Endothelial cell of umbilical vein (primary cell): ENCODE data around the gene GLDN. TPM values are rescaled to one million over a fixed set of nuclear protein-coding genes. Genes with fewer than 3 reads are reported as not detected.

Experiments
- BruUV-seq: library from RNA; stranded (reverse); fragments of 400-500 nt; replicated peaks from 2 replicates; lab custom pipeline; 2021; lab: Mats Ljungman, UMichigan
- CTCF ChIA-PET: fragments of 300-600, 350-600 bp; sonication (Branson Sonifier 250); formaldehyde crosslinking; loops from one replicate; lab custom pipeline; 2021; ENCODE audit warnings: antibody characterized with exemption, inconsistent platforms; lab: Charles Lee
- POLR2A ChIA-PET: fragments of 300-600, 350-600 bp; sonication (Branson Sonifier 250); formaldehyde crosslinking; loops from one replicate; lab custom pipeline; 2021; ENCODE audit warnings: antibody characterized with exemption, inconsistent platforms; lab: Charles Lee
- DNase-seq: peaks from one replicate; pipeline ENCODE4 v3.0.0-alpha.2; 2011; ENCODE audit warnings: low read depth, low spot score
- FAIRE-seq: peaks from 2 replicates; lab custom pipeline; 2011; peaks lifted over from hg19 to GRCh38; lab: Jason Lieb, UNC
- H2AFZ ChIP-seq: 2 replicates; pipeline ENCODE4 v1.6.0; 2012; ENCODE audit warnings: low read depth, low read length, control low read depth, inconsistent platforms
- H3K27ac ChIP-seq: 2 replicates; pipeline ENCODE4 v1.5.1; 2011; ENCODE audit warnings: low read depth, mild to moderate bottlenecking, control low read depth, low read length, moderate library complexity; ENCODE audit not compliant: insufficient read depth
- H3K27me3 ChIP-seq, 2 experiments: 2 replicates each; pipeline versions ENCODE4 v1.6.0 to v1.6.1; 2011; ENCODE audit warnings: low read length in 2 of 2, mixed read lengths in 1 of 2; ENCODE audit not compliant: control insufficient read depth in 2 of 2, insufficient read depth in 2 of 2
- H3K36me3 ChIP-seq, 2 experiments: 2 replicates in 1 of 2; 3 replicates in 1 of 2; pipeline ENCODE4 v1.5.1; 2011; ENCODE audit warnings: low read length in 2 of 2, mild to moderate bottlenecking in 1 of 2, moderate library complexity in 1 of 2; ENCODE audit not compliant: control insufficient read depth in 2 of 2, insufficient read depth in 2 of 2; ENCODE audit errors: extremely low read depth in 1 of 2
- H3K4me1 ChIP-seq: 3 replicates; pipeline ENCODE4 v1.5.1; 2011; ENCODE audit warnings: mild to moderate bottlenecking, low read length; ENCODE audit not compliant: control insufficient read depth, insufficient read depth; ENCODE audit errors: extremely low read depth
- H3K4me2 ChIP-seq: 2 replicates; pipeline ENCODE4 v1.6.1; 2011; ENCODE audit warnings: low read length, control low read depth, mixed read lengths; ENCODE audit not compliant: insufficient read depth
- H3K4me3 ChIP-seq, 3 experiments: fragments of 200-600 bp in 1 of 3; sonication (generic), shearing (Covaris generic) in 1 of 3; replicated peaks in 1 of 3; 2 replicates each; pipeline ENCODE4 v1.5.1; 2011 to 2016; ENCODE audit warnings: control low read depth in 3 of 3, low read length in 3 of 3, mild to moderate bottlenecking in 2 of 3, inconsistent platforms in 1 of 3, low read depth in 1 of 3, moderate library complexity in 1 of 3; ENCODE audit not compliant: insufficient read depth in 1 of 3
- H3K79me2 ChIP-seq: 2 replicates; pipeline ENCODE4 v1.6.0; 2012; ENCODE audit warnings: low read length, inconsistent platforms; ENCODE audit not compliant: control insufficient read depth, insufficient read depth
- H3K9ac ChIP-seq: replicated peaks from 2 replicates; pipeline ENCODE3; 2011; ENCODE audit warnings: low read length, control low read depth; ENCODE audit not compliant: insufficient read depth; ENCODE audit errors: extremely low read depth
- H3K9me1 ChIP-seq: replicated peaks from 3 replicates; pipeline ENCODE4 v1.6.0; 2011; ENCODE audit warnings: mild to moderate bottlenecking, low read length; ENCODE audit not compliant: control insufficient read depth, insufficient read depth; ENCODE audit errors: extremely low read depth
- H3K9me3 ChIP-seq: replicated peaks from 2 replicates; pipeline ENCODE4 v1.5.1; 2012; ENCODE audit warnings: low read length, inconsistent platforms; ENCODE audit not compliant: control insufficient read depth, insufficient read depth
- H4K20me1 ChIP-seq: replicated peaks from 2 replicates; pipeline ENCODE3; 2011; ENCODE audit warnings: mild to moderate bottlenecking, low read length; ENCODE audit not compliant: control insufficient read depth, insufficient read depth; ENCODE audit errors: extremely low read depth
- CTCF ChIP-seq, 2 donors: IDR thresholded peaks; 1 replicate in 1 of 2; 2 replicates in 1 of 2; pipeline ENCODE4 v1.5.1; 2011; ENCODE audit warnings: low read length in 2 of 2, mild to moderate bottlenecking in 2 of 2, moderate library complexity in 2 of 2, control low read depth in 1 of 2, inconsistent platforms in 1 of 2, low read depth in 1 of 2; ENCODE audit not compliant: insufficient read depth in 1 of 2; ENCODE audit errors: extremely low read depth in 1 of 2
- EZH2 ChIP-seq: IDR thresholded peaks from 2 replicates; pipeline ENCODE4 v1.6.1; 2012; ENCODE audit warnings: borderline replicate concordance, low read depth, mild to moderate bottlenecking, moderate library complexity, low read length, inconsistent platforms; ENCODE audit not compliant: severe bottlenecking
- FOS ChIP-seq: IDR thresholded peaks from 2 replicates; pipeline ENCODE4 v1.6.1; 2011; ENCODE audit warnings: mild to moderate bottlenecking, low read length, moderate library complexity, borderline replicate concordance; ENCODE audit not compliant: insufficient read depth
- GATA2 ChIP-seq: IDR thresholded peaks from 2 replicates; pipeline ENCODE4 v1.7.0; 2011; ENCODE audit warnings: low read depth, mild to moderate bottlenecking, moderate library complexity, mixed read lengths, low read length; ENCODE audit not compliant: insufficient read length, insufficient read depth
- JUN ChIP-seq: IDR thresholded peaks from 2 replicates; pipeline ENCODE4 v1.6.1; 2011; ENCODE audit warnings: borderline replicate concordance, low read depth; ENCODE audit not compliant: insufficient read length, insufficient read depth
- MAX ChIP-seq: IDR thresholded peaks from 2 replicates; pipeline ENCODE4 v1.6.1; 2011; ENCODE audit not compliant: insufficient read depth, insufficient read length
- MYC ChIP-seq: IDR thresholded peaks from one replicate; pipeline ENCODE4 v1.6.1; 2011; ENCODE audit warnings: mild to moderate bottlenecking, low read depth, low read length
- POLR2A ChIP-seq: IDR thresholded peaks from 2 replicates; pipeline ENCODE4 v1.6.1; 2012; ENCODE audit warnings: low read depth, mild to moderate bottlenecking, control low read depth, low read length
- POLR2AphosphoS5 ChIP-seq: IDR thresholded peaks from 2 replicates; pipeline ENCODE4 v1.6.1; 2012; ENCODE audit warnings: low read depth, mild to moderate bottlenecking, control low read depth, low read length, moderate library complexity; ENCODE audit not compliant: insufficient read depth
- dilution Hi-C: fragments of 300-500 bp; cut with MboI; formaldehyde crosslinking; loops from one replicate; pipeline ENCODE4 v1.15.0; 2019; ENCODE audit warnings: low sequenced_read_pairs; ENCODE audit not compliant: extremely low pct_ligation_motif_present
- intact Hi-C: fragments of 100-400 bp; cut with micrococcal nuclease; formaldehyde crosslinking; loops from one replicate; pipeline ENCODE4 v1.10.0; 2022
- polyA plus RNA-seq, 4 experiments: library from polyadenylated mRNA; depleted of rRNA in 3 of 4; stranded (reverse) in 3 of 4; unstranded in 1 of 4; fragments of >200 nt; gene quantifications; 2 replicates each; pipeline versions ENCODE4 v1.2.1 to v1.2.3, GENCODE V29; 2011 to 2012; ENCODE audit warnings: missing spikeins in 1 of 4
- total RNA-seq: library from RNA; stranded (reverse); gene quantifications from 2 replicates; pipeline ENCODE4 v1.2.3, GENCODE V29; 2021

Gene GLDN
- total and polyA plus RNA-seq, 2 donors (not counting 3 experiments of a cell fraction or from before 2014, with no cell fraction given) = not detected

- Histone ChIP-seq H3K9me1 (no peaks in the 10 kb centered on the region), H3K9me3 (no peaks in the 10 kb centered on the region), H4K20me1 (no peaks in the 10 kb centered on the region), H2AFZ (no peak overlapping the region), H3K4me2 (no peak overlapping the region), H3K9ac (no peak overlapping the region), H3K36me3 (no peaks in the 10 kb centered on the region), H3K27me3 (peaks cover 77 to 87% of the 10 kb centered on the region in 2 experiments), H3K4me3 (no peak overlapping the region), H3K79me2 (no peaks in the 10 kb centered on the region), H3K4me1 (no peaks in the 10 kb centered on the region), H3K27ac (no peak overlapping the region)
- no TSS peak for BruUV-seq
- dilution Hi-C loops (no loop called here), intact Hi-C loops (no loop called here)
- DNase-seq (no peak), FAIRE-seq (no peak)
- POLR2A ChIA-PET = no interaction called here
- CTCF ChIA-PET = interaction anchor here (1.0 to 3.0 kb wide), 4 partner anchors 10 to 93 kb away, joined by 3 to 8 read pairs (median 4); no protein-coding TSS in a partner anchor
- no peak for TF ChIP-seq FOS
- TF ChIP-seq EZH2 = no peak
- TF ChIP-seq POLR2AphosphoS5 = no peak
- TF ChIP-seq GATA2 = no peak
- no peak for TF ChIP-seq MYC
- TF ChIP-seq MAX = no peak
- no peak for TF ChIP-seq JUN
- TF ChIP-seq CTCF (IDR thresholded peaks at IDR 0.05; ENCODE audit: extremely low read depth in 1 of 2, insufficient read depth in 1 of 2, low read depth in 1 of 2, low read length in 2 of 2) = no peak
- no peak for TF ChIP-seq POLR2A
Measured at GRCh38 chr15:51322621-51323296, 18.7 kb upstream of the GLDN start.
